Measurements from ENCODE around the gene RHOF.

DNA sequence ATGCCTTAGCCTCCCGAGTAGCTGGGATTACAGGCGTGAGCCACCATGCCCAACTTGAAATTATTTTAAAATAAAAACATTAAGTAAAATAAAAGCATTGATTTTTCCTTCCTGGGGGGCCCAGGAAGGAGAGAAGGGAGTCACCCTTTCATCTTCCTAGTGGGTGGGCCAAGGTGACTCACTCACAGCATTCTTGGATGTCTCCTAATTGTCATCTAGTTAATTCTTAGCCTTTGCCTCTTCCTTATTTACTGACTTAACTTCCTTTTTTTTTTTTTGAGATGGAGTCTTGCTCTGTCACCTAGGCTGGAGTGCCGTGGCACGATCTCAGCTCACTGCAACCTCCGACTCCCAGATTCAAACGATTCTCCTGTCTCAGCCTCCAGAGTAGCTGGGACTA is 51.7 kb downstream of the RHOF start:
- TF ChIP-seq, protein P1, sequence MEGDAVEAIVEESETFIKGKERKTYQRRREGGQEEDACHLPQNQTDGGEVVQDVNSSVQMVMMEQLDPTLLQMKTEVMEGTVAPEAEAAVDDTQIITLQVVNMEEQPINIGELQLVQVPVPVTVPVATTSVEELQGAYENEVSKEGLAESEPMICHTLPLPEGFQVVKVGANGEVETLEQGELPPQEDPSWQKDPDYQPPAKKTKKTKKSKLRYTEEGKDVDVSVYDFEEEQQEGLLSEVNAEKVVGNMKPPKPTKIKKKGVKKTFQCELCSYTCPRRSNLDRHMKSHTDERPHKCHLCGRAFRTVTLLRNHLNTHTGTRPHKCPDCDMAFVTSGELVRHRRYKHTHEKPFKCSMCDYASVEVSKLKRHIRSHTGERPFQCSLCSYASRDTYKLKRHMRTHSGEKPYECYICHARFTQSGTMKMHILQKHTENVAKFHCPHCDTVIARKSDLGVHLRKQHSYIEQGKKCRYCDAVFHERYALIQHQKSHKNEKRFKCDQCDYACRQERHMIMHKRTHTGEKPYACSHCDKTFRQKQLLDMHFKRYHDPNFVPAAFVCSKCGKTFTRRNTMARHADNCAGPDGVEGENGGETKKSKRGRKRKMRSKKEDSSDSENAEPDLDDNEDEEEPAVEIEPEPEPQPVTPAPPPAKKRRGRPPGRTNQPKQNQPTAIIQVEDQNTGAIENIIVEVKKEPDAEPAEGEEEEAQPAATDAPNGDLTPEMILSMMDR (IDR thresholded peaks at IDR 0.05; ENCODE audit: low read depth, low read length, poor library complexity, severe bottlenecking): no peak
- TF ChIP-seq EZH2phosphoT487 (IDR thresholded peaks at IDR 0.05; ENCODE audit: borderline replicate concordance, low read length): no peak
